GM23248 (cell line): Measurements from ENCODE around the gene HEATR1. TPM values are rescaled to one million over a fixed set of nuclear protein-coding genes. Genes with fewer than 3 reads are reported as not detected.
A peak's percentile ranks its signal among the peaks of the same experiment; 100 is the strongest.

Source experiments
- DNase-seq: peaks from one replicate; pipeline ENCODE4 v3.0.0-alpha.2; 2015
- H2AFZ ChIP-seq: fragments of 200-600 bp; sonication (generic); 2 replicates; pipeline ENCODE4 v1.6.1; 2016; ENCODE audit warnings: antibody characterized with exemption
- H3F3A ChIP-seq: fragments of 200-600 bp; sonication (generic); 2 replicates; pipeline ENCODE4 v1.6.1; 2016; ENCODE audit warnings: mild to moderate bottlenecking, antibody characterized with exemption, mixed run types; ENCODE audit not compliant: insufficient read depth
- H3K27ac ChIP-seq: fragments of 200-600 bp; sonication (generic); 2 replicates; pipeline ENCODE4 v1.5.1; 2016; ENCODE audit warnings: mild to moderate bottlenecking
- H3K27me3 ChIP-seq: fragments of 200-600 bp; sonication (generic); replicated peaks from 2 replicates; pipeline ENCODE4 v1.6.1; 2016; ENCODE audit warnings: mild to moderate bottlenecking; ENCODE audit not compliant: insufficient read depth
- H3K36me3 ChIP-seq: fragments of 200-600 bp; sonication (generic); 2 replicates; pipeline ENCODE4 v1.6.1; 2016; ENCODE audit warnings: low read depth, mild to moderate bottlenecking
- H3K4me1 ChIP-seq: fragments of 200-600 bp; sonication (generic); 2 replicates; pipeline ENCODE4 v1.6.1; 2016; ENCODE audit warnings: mild to moderate bottlenecking; ENCODE audit not compliant: insufficient read depth
- H3K4me2 ChIP-seq: fragments of 200-600 bp; sonication (generic); one replicate; pipeline ENCODE4 v1.6.1; 2016; ENCODE audit warnings: mild to moderate bottlenecking; ENCODE audit not compliant: unreplicated experiment
- H3K4me3 ChIP-seq: fragments of 200-600 bp; sonication (generic); 2 replicates; pipeline ENCODE4 v1.5.1; 2016; ENCODE audit warnings: mild to moderate bottlenecking
- H3K79me2 ChIP-seq: fragments of 200-600 bp; sonication (generic); 2 replicates; pipeline ENCODE4 v1.6.1; 2016; ENCODE audit warnings: mild to moderate bottlenecking; ENCODE audit not compliant: insufficient read depth
- H3K9ac ChIP-seq: fragments of 200-600 bp; sonication (generic); 2 replicates; pipeline ENCODE4 v1.6.1; 2016; ENCODE audit warnings: mild to moderate bottlenecking
- H3K9me2 ChIP-seq: fragments of 200-600 bp; sonication (generic); 2 replicates; pipeline ENCODE4 v1.6.1; 2016; ENCODE audit warnings: mixed run types, mild to moderate bottlenecking, moderate library complexity; ENCODE audit not compliant: insufficient read depth
- H3K9me3 ChIP-seq: fragments of 200-600 bp; sonication (generic); one replicate; pipeline ENCODE4 v1.6.1; 2017; ENCODE audit warnings: low read depth
- H4K20me1 ChIP-seq: fragments of 200-600 bp; sonication (generic); 2 replicates; pipeline ENCODE4 v1.6.0; 2016; ENCODE audit not compliant: insufficient read depth
- EZH2 ChIP-seq: fragments of 200-600 bp; sonication (generic); IDR thresholded peaks from 2 replicates; pipeline ENCODE4 v1.6.1; 2018; ENCODE audit warnings: antibody characterized with exemption, mild to moderate bottlenecking; ENCODE audit not compliant: insufficient read depth, poor library complexity, severe bottlenecking
- EZH2phosphoT487 ChIP-seq: fragments of 200-600 bp; sonication (generic); IDR thresholded peaks from 2 replicates; pipeline ENCODE4 v1.6.1; 2018; ENCODE audit warnings: antibody characterized with exemption, moderate library complexity, mild to moderate bottlenecking, low read depth; ENCODE audit not compliant: insufficient read depth
- WGBS, 2 experiments: methylation state at CpG; one replicate each; pipeline ENCODE4 v1.1.6; 2015 to 2017; ENCODE audit warnings: low lambda C conversion rate in 2 of 2, low coverage in 1 of 2; ENCODE audit errors: missing lambda C conversion rate in 2 of 2; 5-methylcytosine and 5-hydroxymethylcytosine counted together
- in situ Hi-C: fragments of 300-500 bp; cut with MboI; formaldehyde crosslinking; loops from 2 replicates; pipeline ENCODE4 v1.15.0; 2020
- polyA plus RNA-seq: library from polyadenylated mRNA; unstranded; fragments of >200 nt; fragmentation: Nextera tagmentation; extraction: Ambion mirVana; gene quantifications from 2 replicates; pipeline ENCODE4 v1.2.1, GENCODE V29; 2016
- total RNA-seq: library from RNA; depleted of rRNA; stranded (reverse); fragments of >200 nt; shearing (Covaris generic); gene quantifications from 2 replicates; pipeline ENCODE4 v1.2.3, GENCODE V29; 2014; rRNA removed

Gene HEATR1
- total RNA-seq, result 24.0 and 29.2 TPM in 2 replicates
- polyA plus RNA-seq, result 14.2 and 15.7 TPM in 2 replicates

- H3K4me1 ChIP-seq, result peaks cover 8% of the 10 kb centered on the region
- H3K36me3 ChIP-seq, result peaks cover 20% of the 10 kb centered on the region
- peaks cover 50% of the 10 kb centered on the region for H3K79me2 ChIP-seq
- H4K20me1 ChIP-seq, result no peaks in the 10 kb centered on the region
- peak within 1 kb of the TSS; percentile 80 for H3K27ac ChIP-seq
- DNase-seq, result peak; percentile 98
- no peaks in the 10 kb centered on the region for H3K9me3 ChIP-seq
- no peaks in the 10 kb centered on the region for H3K27me3 ChIP-seq
- peak within 1 kb of the TSS; percentile 97 for H3K4me2 ChIP-seq
- H3K9me2 ChIP-seq, result no peaks in the 10 kb centered on the region
- in situ Hi-C loops, result no loop called here
- no peak for TF ChIP-seq EZH2
- no peak for TF ChIP-seq EZH2phosphoT487
- H3K9ac ChIP-seq, result peak within 1 kb of the TSS; percentile 85
- H2AFZ ChIP-seq, result peak within 1 kb of the TSS; percentile 98
- H3F3A ChIP-seq, result peaks cover 5% of the 10 kb centered on the region; the same call in 1 of the 2 replicates
- 1% methylated on average over 54 of the region's 54 CpGs for WGBS, 2 experiments
- H3K4me3 ChIP-seq, result peak within 1 kb of the TSS; percentile 98
Observed at GRCh38 chr1:236603991-236604904, at the start of gene HEATR1. TSS of gene HEATR1 (minus strand) at chr1:236604516. CDS start at chr1:236604095, 421 bp downstream.

GRCh38 chr1:236645016-236645680 is 40.8 kb upstream of the HEATR1 start:
- no peak for DNase-seq
- H3K27ac ChIP-seq, result no peak overlapping the region
- H3K79me2 ChIP-seq, result no peaks in the 10 kb centered on the region
- H3K27me3 ChIP-seq, result no peaks in the 10 kb centered on the region
- H3K4me3 ChIP-seq, result no peak overlapping the region
- H3K9ac ChIP-seq, result no peak overlapping the region
- in situ Hi-C loops, result loop anchor here (25.0 kb wide), 1 partner anchor 742 kb away; no protein-coding TSS in a partner anchor
- 30 to 35% methylated on average over 5 of the region's 5 CpGs for WGBS, 2 experiments
- no peak for TF ChIP-seq EZH2phosphoT487
- H3K4me2 ChIP-seq, result no peak overlapping the region
- H2AFZ ChIP-seq, result no peak overlapping the region
- H3K4me1 ChIP-seq, result no peaks in the 10 kb centered on the region
- H3K36me3 ChIP-seq, result no peaks in the 10 kb centered on the region
- H3K9me3 ChIP-seq, result no peaks in the 10 kb centered on the region
- no peaks in the 10 kb centered on the region for H4K20me1 ChIP-seq
- H3F3A ChIP-seq, result no peaks in the 10 kb centered on the region
- no peaks in the 10 kb centered on the region for H3K9me2 ChIP-seq

- no peaks in the 10 kb centered on the region for H4K20me1 ChIP-seq
- H3K9ac ChIP-seq, result no peak overlapping the region
- no peak for DNase-seq
- 33 to 46% methylated on average over 4 of the region's 4 CpGs for WGBS, 2 experiments
- H3K27ac ChIP-seq, result no peak overlapping the region
- H3K79me2 ChIP-seq, result no peaks in the 10 kb centered on the region
- H3K4me1 ChIP-seq, result no peaks in the 10 kb centered on the region
- no peak overlapping the region for H3K4me3 ChIP-seq
- H3K36me3 ChIP-seq, result no peaks in the 10 kb centered on the region
- H3K9me3 ChIP-seq, result no peaks in the 10 kb centered on the region
- no peaks in the 10 kb centered on the region for H3K27me3 ChIP-seq
- in situ Hi-C loops, result loop anchor here (25.0 kb wide), 1 partner anchor 745 kb away; no protein-coding TSS in a partner anchor
- H3F3A ChIP-seq, result no peaks in the 10 kb centered on the region
- no peak overlapping the region for H2AFZ ChIP-seq
- H3K4me2 ChIP-seq, result no peak overlapping the region
- TF ChIP-seq EZH2phosphoT487 (no peak), EZH2 (no peak)
- no peaks in the 10 kb centered on the region for H3K9me2 ChIP-seq
Observed at GRCh38 chr1:236642763-236643162, 38.4 kb upstream of the HEATR1 start.

DNA sequence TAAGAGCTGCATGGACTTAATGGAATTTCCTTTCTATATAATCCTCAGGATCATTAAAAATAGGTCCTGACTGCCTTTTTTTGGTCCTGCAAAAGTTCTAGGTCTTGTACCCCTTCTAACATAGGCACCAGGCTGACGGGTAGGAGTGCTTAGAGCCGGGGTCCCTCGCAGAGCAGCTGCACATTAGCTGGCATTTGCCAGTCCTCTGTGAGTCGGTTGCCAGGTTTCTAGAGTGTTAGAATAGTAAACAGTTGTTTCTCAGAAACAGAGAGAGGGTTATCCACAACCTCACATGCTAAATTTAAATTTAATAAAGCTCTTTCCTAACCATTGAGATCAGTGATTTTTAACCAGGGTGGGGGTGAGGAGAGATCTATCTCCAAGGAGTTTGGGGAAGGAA is 35.4 kb upstream of the HEATR1 start:
- H3F3A ChIP-seq, result no peaks in the 10 kb centered on the region
- H3K36me3 ChIP-seq, result no peaks in the 10 kb centered on the region
- H3K27ac ChIP-seq, result no peak overlapping the region
- in situ Hi-C loops, result loop anchor here (25.0 kb wide), 1 partner anchor 748 kb away; no protein-coding TSS in a partner anchor
- no peaks in the 10 kb centered on the region for H3K9me2 ChIP-seq
- no peak overlapping the region for H3K9ac ChIP-seq
- no peaks in the 10 kb centered on the region for H3K9me3 ChIP-seq
- H4K20me1 ChIP-seq, result no peaks in the 10 kb centered on the region
- H3K27me3 ChIP-seq, result no peaks in the 10 kb centered on the region
- TF ChIP-seq EZH2phosphoT487 (no peak), EZH2 (no peak)
- H3K4me2 ChIP-seq, result no peak overlapping the region
- no peaks in the 10 kb centered on the region for H3K79me2 ChIP-seq
- H3K4me1 ChIP-seq, result no peaks in the 10 kb centered on the region
- no peak overlapping the region for H3K4me3 ChIP-seq
- no peak for DNase-seq
- H2AFZ ChIP-seq, result no peak overlapping the region
- 11 to 21% methylated on average over 4 of the region's 4 CpGs for WGBS, 2 experiments
